Panc1 (cell line): ENCODE measurements around the gene FHIT. TPM values are rescaled to one million over a fixed set of nuclear protein-coding genes. Genes with fewer than 3 reads are reported as not detected.

Experiments
- ATAC-seq: fragments of 200-7000 bp; cut with Tn5 transposase; 2 replicates; pipeline ENCODE4 v1.9.1; 2020; ENCODE audit warnings: mild to moderate bottlenecking, moderate library complexity
- BruUV-seq: library from RNA; stranded (reverse); fragments of 400-500 nt; replicated peaks from 2 replicates; lab custom pipeline; 2021; lab: Mats Ljungman, UMichigan
- CTCF ChIA-PET: fragments of 300-600 bp; sonication (Branson Sonifier 250); formaldehyde crosslinking; loops from one replicate; lab custom pipeline; 2022; ENCODE audit warnings: antibody characterized with exemption; lab: Charles Lee
- POLR2A ChIA-PET: fragments of 300-600 bp; sonication (Branson Sonifier 250); formaldehyde crosslinking; loops from one replicate; lab custom pipeline; 2022; ENCODE audit warnings: antibody characterized with exemption; lab: Charles Lee
- DNase-seq: peaks from one replicate; pipeline ENCODE4 v3.0.0-alpha.2; 2010; ENCODE audit warnings: low read depth, low spot score
- H3K27ac ChIP-seq: 2 replicates; pipeline ENCODE4 v1.5.1; 2011; ENCODE audit warnings: mild to moderate bottlenecking, low read length, inconsistent platforms
- H3K27me3 ChIP-seq: fragments of 200-500 bp; sonication (Bioruptor generic); 2 replicates; pipeline ENCODE4 v1.6.0; 2014; ENCODE audit warnings: low read length, inconsistent platforms; ENCODE audit not compliant: control insufficient read depth, insufficient read depth
- H3K36me3 ChIP-seq: fragments of 200-500 bp; sonication (Bioruptor generic); 2 replicates; pipeline ENCODE4 v1.5.1; 2014; ENCODE audit warnings: inconsistent platforms, mild to moderate bottlenecking, low read length, moderate library complexity; ENCODE audit not compliant: control insufficient read depth, insufficient read depth
- H3K4me1 ChIP-seq: 2 replicates; pipeline ENCODE4 v1.5.1; 2011; ENCODE audit warnings: inconsistent platforms, mild to moderate bottlenecking, low read length, moderate library complexity; ENCODE audit not compliant: control insufficient read depth, insufficient read depth
- H3K4me3 ChIP-seq, 2 experiments: 2 replicates each; pipeline ENCODE4 v1.5.1; 2011 to 2012; ENCODE audit warnings: low read depth in 2 of 2, low read length in 2 of 2, mild to moderate bottlenecking in 2 of 2, inconsistent platforms in 1 of 2, moderate library complexity in 1 of 2
- H3K9me3 ChIP-seq: fragments of 200-500 bp; sonication (Bioruptor generic); 2 replicates; pipeline ENCODE4 v1.5.1; 2014; ENCODE audit warnings: low read depth, mild to moderate bottlenecking, inconsistent platforms, low read length, moderate library complexity; ENCODE audit not compliant: control insufficient read depth, insufficient read depth
- POLR2AphosphoS5 ChIP-seq: IDR thresholded peaks from 2 replicates; pipeline ENCODE4 v1.6.1; 2012; ENCODE audit warnings: mild to moderate bottlenecking, low read depth, low read length, moderate library complexity
- SIN3A ChIP-seq: IDR thresholded peaks from 2 replicates; pipeline ENCODE4 v1.6.1; 2012; ENCODE audit warnings: low read depth, mild to moderate bottlenecking, low read length, moderate library complexity, borderline replicate concordance; ENCODE audit not compliant: insufficient read depth
- TCF7L2 ChIP-seq: IDR thresholded peaks from 2 replicates; pipeline ENCODE4 v1.6.1; 2011; ENCODE audit warnings: mild to moderate bottlenecking, low read depth, low read length, inconsistent platforms
- in situ Hi-C: cut with HindIII; loops from 2 replicates; pipeline ENCODE4 v1.10.0; 2016; ENCODE audit warnings: low sequenced_read_pairs, low pct_unique_long_range_greater_than_20kb
- intact Hi-C: fragments of 100-400 bp; cut with micrococcal nuclease; formaldehyde crosslinking; loops from one replicate; pipeline ENCODE4 v1.10.0; 2022; ENCODE audit not compliant: unreplicated experiment
- total RNA-seq: library from RNA; stranded (reverse); gene quantifications from one replicate; pipeline ENCODE4 v1.2.1, GENCODE V29; 2021; ENCODE audit not compliant: unreplicated experiment
- TF ChIP-seq, protein P1 (sequence below): fragments of 450-650 bp; IDR thresholded peaks from 2 replicates; pipeline ENCODE4 v1.5.1; 2017; ENCODE audit warnings: mild to moderate bottlenecking
- TF ChIP-seq, protein P2 (sequence below), 2 experiments: IDR thresholded peaks; 2 replicates each; pipeline ENCODE4 v1.6.1; 2011 to 2012; ENCODE audit warnings: low read depth in 2 of 2, control low read depth in 1 of 2, low read length in 1 of 2, mild to moderate bottlenecking in 1 of 2, moderate library complexity in 1 of 2; ENCODE audit not compliant: insufficient read depth in 1 of 2

FHIT gene
- total RNA-seq, 1 experiment from 2014 or later: 2.2 TPM

- ChIA-PET POLR2A (no interaction called here), CTCF (interaction anchor here (0.6 kb wide), 1 partner anchor 1764 kb away, joined by 4 read pairs; no protein-coding TSS in a partner anchor)
- H3K36me3 ChIP-seq: no peaks in the 10 kb centered on the region
- intact Hi-C loops: no loop called here
- DNase-seq (no peak), ATAC-seq (no peak)
- TF ChIP-seq TCF7L2: no peak
- no peak for TF ChIP-seq SIN3A
- no peak for TF ChIP-seq POLR2AphosphoS5
- TF ChIP-seq, protein P1, sequence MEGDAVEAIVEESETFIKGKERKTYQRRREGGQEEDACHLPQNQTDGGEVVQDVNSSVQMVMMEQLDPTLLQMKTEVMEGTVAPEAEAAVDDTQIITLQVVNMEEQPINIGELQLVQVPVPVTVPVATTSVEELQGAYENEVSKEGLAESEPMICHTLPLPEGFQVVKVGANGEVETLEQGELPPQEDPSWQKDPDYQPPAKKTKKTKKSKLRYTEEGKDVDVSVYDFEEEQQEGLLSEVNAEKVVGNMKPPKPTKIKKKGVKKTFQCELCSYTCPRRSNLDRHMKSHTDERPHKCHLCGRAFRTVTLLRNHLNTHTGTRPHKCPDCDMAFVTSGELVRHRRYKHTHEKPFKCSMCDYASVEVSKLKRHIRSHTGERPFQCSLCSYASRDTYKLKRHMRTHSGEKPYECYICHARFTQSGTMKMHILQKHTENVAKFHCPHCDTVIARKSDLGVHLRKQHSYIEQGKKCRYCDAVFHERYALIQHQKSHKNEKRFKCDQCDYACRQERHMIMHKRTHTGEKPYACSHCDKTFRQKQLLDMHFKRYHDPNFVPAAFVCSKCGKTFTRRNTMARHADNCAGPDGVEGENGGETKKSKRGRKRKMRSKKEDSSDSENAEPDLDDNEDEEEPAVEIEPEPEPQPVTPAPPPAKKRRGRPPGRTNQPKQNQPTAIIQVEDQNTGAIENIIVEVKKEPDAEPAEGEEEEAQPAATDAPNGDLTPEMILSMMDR: no peak
- TF ChIP-seq, protein P2, sequence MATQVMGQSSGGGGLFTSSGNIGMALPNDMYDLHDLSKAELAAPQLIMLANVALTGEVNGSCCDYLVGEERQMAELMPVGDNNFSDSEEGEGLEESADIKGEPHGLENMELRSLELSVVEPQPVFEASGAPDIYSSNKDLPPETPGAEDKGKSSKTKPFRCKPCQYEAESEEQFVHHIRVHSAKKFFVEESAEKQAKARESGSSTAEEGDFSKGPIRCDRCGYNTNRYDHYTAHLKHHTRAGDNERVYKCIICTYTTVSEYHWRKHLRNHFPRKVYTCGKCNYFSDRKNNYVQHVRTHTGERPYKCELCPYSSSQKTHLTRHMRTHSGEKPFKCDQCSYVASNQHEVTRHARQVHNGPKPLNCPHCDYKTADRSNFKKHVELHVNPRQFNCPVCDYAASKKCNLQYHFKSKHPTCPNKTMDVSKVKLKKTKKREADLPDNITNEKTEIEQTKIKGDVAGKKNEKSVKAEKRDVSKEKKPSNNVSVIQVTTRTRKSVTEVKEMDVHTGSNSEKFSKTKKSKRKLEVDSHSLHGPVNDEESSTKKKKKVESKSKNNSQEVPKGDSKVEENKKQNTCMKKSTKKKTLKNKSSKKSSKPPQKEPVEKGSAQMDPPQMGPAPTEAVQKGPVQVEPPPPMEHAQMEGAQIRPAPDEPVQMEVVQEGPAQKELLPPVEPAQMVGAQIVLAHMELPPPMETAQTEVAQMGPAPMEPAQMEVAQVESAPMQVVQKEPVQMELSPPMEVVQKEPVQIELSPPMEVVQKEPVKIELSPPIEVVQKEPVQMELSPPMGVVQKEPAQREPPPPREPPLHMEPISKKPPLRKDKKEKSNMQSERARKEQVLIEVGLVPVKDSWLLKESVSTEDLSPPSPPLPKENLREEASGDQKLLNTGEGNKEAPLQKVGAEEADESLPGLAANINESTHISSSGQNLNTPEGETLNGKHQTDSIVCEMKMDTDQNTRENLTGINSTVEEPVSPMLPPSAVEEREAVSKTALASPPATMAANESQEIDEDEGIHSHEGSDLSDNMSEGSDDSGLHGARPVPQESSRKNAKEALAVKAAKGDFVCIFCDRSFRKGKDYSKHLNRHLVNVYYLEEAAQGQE (IDR thresholded peaks at IDR 0.05; ENCODE audit: insufficient read depth in 1 of 2, low read depth in 2 of 2, low read length in 1 of 2): no peak
- H3K9me3 ChIP-seq: no peaks in the 10 kb centered on the region
- no peaks in the 10 kb centered on the region for H3K4me1 ChIP-seq
- H3K27me3 ChIP-seq: no peaks in the 10 kb centered on the region
- H3K27ac ChIP-seq: no peak overlapping the region
- no TSS peak for BruUV-seq
- in situ Hi-C loops: no loop called here
- no peak overlapping the region for H3K4me3 ChIP-seq
Measured at GRCh38 chr3:60095930-60096329, 1155.3 kb downstream of the FHIT start.

DNA sequence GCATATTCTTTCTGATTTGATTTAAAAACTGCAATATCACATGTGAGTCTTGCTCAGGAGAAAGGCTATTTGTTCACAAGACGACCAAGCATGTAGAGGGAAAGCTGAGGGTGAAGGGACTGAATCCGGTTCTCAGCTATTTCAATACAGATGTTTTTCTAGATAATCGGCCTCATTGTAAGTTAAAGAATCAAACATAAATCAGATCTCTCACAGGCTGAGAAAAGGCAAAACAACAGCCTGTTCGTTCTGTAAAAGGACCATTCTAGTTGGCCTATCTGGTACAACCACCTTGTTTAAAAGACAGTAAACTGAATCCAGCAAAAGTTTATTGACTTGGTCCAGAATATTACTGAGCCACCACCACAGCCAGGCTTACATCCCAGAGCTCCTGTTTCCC, 1155.7 kb downstream of the FHIT start:
- in situ Hi-C loops: no loop called here
- BruUV-seq: no TSS peak
- ATAC-seq: no peak

More for the DNA sequence above, 1155.7 kb downstream of the FHIT start:
- POLR2A ChIA-PET: no interaction called here
- TF ChIP-seq SIN3A (no peak), POLR2AphosphoS5 (no peak), TCF7L2 (no peak)
- TF ChIP-seq, protein P1: no peak
- TF ChIP-seq, protein P2 (IDR thresholded peaks at IDR 0.05; ENCODE audit: insufficient read depth in 1 of 2, low read depth in 2 of 2, low read length in 1 of 2): no peak
- H3K4me3 ChIP-seq: no peak overlapping the region
- no peaks in the 10 kb centered on the region for H3K4me1 ChIP-seq
- no peaks in the 10 kb centered on the region for H3K36me3 ChIP-seq
- no peak for DNase-seq
- intact Hi-C loops: no loop called here
- no peaks in the 10 kb centered on the region for H3K27me3 ChIP-seq
- CTCF ChIA-PET: interaction anchor here (0.6 kb wide), 1 partner anchor 1764 kb away, joined by 4 read pairs; no protein-coding TSS in a partner anchor
- no peak overlapping the region for H3K27ac ChIP-seq
- no peaks in the 10 kb centered on the region for H3K9me3 ChIP-seq
